Testis (tissue), 3 donors: Measurements from ENCODE around the gene MLF1. TPM values are rescaled to one million over a fixed set of nuclear protein-coding genes. Genes with fewer than 3 reads are reported as not detected.
A peak's percentile ranks its signal among the peaks of the same experiment; 100 is the strongest.

Experiments used
- DNase-seq: peaks from one replicate; pipeline ENCODE4 v3.0.0-alpha.2; 2019
- H3K27ac ChIP-seq, 2 donors: fragments of 200-600 bp; sonication (generic); one replicate each; pipeline ENCODE4 v1.5.1; 2019
- H3K27me3 ChIP-seq: fragments of 200-600 bp; sonication (generic); one replicate; pipeline ENCODE4 v1.5.1; 2019
- H3K36me3 ChIP-seq: fragments of 200-600 bp; sonication (generic); one replicate; pipeline ENCODE4 v1.5.1; 2017; ENCODE audit warnings: low read depth; ENCODE audit errors: missing control alignments
- H3K4me1 ChIP-seq: fragments of 200-600 bp; sonication (generic); one replicate; pipeline ENCODE4 v1.5.1; 2019
- H3K4me3 ChIP-seq, 2 donors: fragments of 200-600 bp; sonication (generic); one replicate each; pipeline ENCODE4 v1.5.1; 2017 to 2019
- H3K9me3 ChIP-seq: fragments of 200-600 bp; sonication (generic); one replicate; pipeline ENCODE4 v1.5.1; 2017
- POLR2A ChIP-seq: fragments of 450-650 bp; IDR thresholded peaks from one replicate; pipeline ENCODE4 v1.6.1; 2017; ENCODE audit warnings: antibody characterized with exemption, mild to moderate bottlenecking, moderate library complexity
- WGBS, 2 donors: methylation state at CpG; one replicate each; pipeline ENCODE4 v1.1.5; 2018; 5-methylcytosine and 5-hydroxymethylcytosine counted together
- intact Hi-C: fragments of 100-400 bp; cut with DNase I; formaldehyde crosslinking; loops from one replicate; pipeline ENCODE4 v1.15.1; 2023; ENCODE audit warnings: low total_unique reads
- polyA plus RNA-seq: library from polyadenylated mRNA; stranded (reverse); fragments of 350-450 nt; fragmentation: Illumina TruSeq; extraction: RNeasy Lipid Tissue Mini Kit (QIAGEN cat#74804); gene quantifications from one replicate; pipeline ENCODE4 v1.2.3, GENCODE V29; 2014; ENCODE audit warnings: low read depth, low replicate concordance; ENCODE audit not compliant: insufficient read depth
- total RNA-seq, 2 donors: library from RNA; depleted of rRNA; stranded (reverse); fragments of >200 nt; gene quantifications; one replicate each; pipeline ENCODE4 v1.2.3, GENCODE V29; 2016
- TF ChIP-seq, protein P1 (sequence below), 3 experiments: fragments of 450-650 bp in 2 of 3; fragments of 200-600 bp in 1 of 3; sonication (generic) in 1 of 3; IDR thresholded peaks; one replicate each; pipeline ENCODE4 v1.5.1; 2016 to 2019; ENCODE audit warnings: antibody characterized with exemption in 3 of 3, mild to moderate bottlenecking in 2 of 3, moderate library complexity in 1 of 3

The MLF1 gene
- total and polyA plus RNA-seq, 3 donors from 2014 or later: 142 to 549 (median 211) TPM

DNA sequence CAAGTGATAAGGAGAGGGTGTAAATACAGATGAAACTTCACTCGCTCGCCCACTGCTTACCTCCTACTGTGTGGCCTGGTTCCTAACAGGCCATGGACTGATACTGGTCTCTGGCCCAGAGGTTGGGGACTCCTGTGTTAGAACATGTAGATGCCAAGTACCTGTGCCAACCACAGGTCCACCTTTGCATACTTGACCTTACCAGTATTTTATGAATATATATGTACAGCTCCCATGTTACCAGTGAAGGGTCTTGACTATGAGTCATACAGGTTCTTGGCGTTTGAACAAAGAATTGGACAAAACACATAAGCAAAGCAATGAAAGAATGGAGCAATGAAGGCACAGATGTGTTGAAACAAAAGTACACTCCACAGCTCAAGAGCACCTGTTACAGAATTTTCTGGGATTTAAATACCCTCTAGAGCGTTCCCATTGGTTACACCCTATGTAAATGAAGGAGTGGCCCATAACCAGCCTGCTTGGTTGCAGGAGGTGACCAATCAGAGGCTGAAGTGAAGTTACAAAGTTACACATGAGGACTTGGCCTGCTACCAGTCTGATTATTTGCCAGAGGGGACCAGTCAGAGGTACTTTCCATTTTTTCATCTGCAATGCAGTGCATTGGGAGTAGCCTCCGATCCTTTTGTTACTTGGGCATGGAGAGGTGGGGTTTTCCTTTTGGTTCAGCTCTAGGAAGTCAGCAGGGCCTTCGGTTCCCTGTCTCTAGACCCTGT is 71.6 kb downstream of the MLF1 start:
- no peaks in the 10 kb centered on the region for H3K27me3 ChIP-seq
- peaks cover 5% of the 10 kb centered on the region for H3K4me1 ChIP-seq
- intact Hi-C loops: no loop called here
- no peak overlapping the region for H3K27ac ChIP-seq
- no peaks in the 10 kb centered on the region for H3K36me3 ChIP-seq
- no peak overlapping the region for H3K4me3 ChIP-seq
- peak; percentile 74 for DNase-seq
- H3K9me3 ChIP-seq: no peaks in the 10 kb centered on the region
- no peak for TF ChIP-seq POLR2A
- TF ChIP-seq, protein P1, sequence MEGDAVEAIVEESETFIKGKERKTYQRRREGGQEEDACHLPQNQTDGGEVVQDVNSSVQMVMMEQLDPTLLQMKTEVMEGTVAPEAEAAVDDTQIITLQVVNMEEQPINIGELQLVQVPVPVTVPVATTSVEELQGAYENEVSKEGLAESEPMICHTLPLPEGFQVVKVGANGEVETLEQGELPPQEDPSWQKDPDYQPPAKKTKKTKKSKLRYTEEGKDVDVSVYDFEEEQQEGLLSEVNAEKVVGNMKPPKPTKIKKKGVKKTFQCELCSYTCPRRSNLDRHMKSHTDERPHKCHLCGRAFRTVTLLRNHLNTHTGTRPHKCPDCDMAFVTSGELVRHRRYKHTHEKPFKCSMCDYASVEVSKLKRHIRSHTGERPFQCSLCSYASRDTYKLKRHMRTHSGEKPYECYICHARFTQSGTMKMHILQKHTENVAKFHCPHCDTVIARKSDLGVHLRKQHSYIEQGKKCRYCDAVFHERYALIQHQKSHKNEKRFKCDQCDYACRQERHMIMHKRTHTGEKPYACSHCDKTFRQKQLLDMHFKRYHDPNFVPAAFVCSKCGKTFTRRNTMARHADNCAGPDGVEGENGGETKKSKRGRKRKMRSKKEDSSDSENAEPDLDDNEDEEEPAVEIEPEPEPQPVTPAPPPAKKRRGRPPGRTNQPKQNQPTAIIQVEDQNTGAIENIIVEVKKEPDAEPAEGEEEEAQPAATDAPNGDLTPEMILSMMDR (IDR thresholded peaks at IDR 0.05): no peak
- WGBS, 2 donors: 50 to 68% methylated on average over 4 to 6 of the region's 6 CpGs

DNA sequence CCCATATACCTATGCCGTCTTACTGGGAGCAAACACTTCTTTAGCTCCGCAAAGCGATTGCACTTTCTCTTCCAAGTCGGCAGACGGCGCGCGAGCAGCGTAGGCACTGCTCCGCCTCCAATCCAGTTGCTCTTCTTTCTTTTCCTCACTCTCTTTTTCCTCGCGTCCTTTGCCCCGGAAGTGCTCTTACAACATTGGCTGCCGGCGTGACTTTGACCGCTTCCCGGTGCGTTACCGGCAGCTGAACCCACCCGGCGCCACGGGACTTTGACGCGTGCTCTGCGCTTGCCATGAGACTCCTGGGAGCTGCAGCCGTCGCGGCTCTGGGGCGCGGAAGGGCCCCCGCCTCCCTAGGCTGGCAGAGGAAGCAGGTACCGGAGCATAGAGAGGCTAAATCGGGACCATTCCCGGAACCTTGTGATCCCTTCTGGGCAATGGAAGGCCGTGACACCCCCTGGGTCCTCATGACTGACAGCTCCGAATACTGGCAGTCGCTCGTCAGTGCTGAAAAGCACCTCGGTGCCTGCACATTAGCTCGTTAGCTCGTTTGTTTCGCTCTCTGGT is 73.4 kb downstream of the MLF1 start, which contains the start of gene GFM1:
TSS of gene GFM1 (plus strand) at position 183 of the 564 bp plus-strand sequence. CDS start at position 291, 108 bp downstream.
- intact Hi-C loops: no loop called here
- Histone ChIP-seq H3K27ac (peak within 1 kb of the TSS; percentile 84 to 90), H3K27me3 (no peaks in the 10 kb centered on the region), H3K4me1 (peaks cover 5% of the 10 kb centered on the region), H3K9me3 (no peaks in the 10 kb centered on the region), H3K36me3 (no peaks in the 10 kb centered on the region), H3K4me3 (peak within 1 kb of the TSS; percentile 85 to 93)
- no peak for TF ChIP-seq POLR2A
- TF ChIP-seq, protein P1 (IDR thresholded peaks at IDR 0.05): peak; percentile 83 to 92 (median 89)
- DNase-seq: peak; percentile 98
- 0 to 1% methylated on average over 35 to 42 of the region's 42 CpGs for WGBS, 2 donors

GRCh38 chr3:158649791-158650190 is 78.8 kb downstream of the MLF1 start:
- no peaks in the 10 kb centered on the region for H3K27me3 ChIP-seq
- H3K9me3 ChIP-seq: no peaks in the 10 kb centered on the region
- H3K4me1 ChIP-seq: peaks cover 5% of the 10 kb centered on the region
- H3K36me3 ChIP-seq: no peaks in the 10 kb centered on the region
- 37 to 71% methylated on average over 4 of the region's 4 CpGs for WGBS, 2 donors
- intact Hi-C loops: no loop called here
- TF ChIP-seq, protein P1 (IDR thresholded peaks at IDR 0.05): no peak
- no peak for TF ChIP-seq POLR2A
- H3K4me3 ChIP-seq: no peak overlapping the region
- H3K27ac ChIP-seq: no peak overlapping the region
- DNase-seq: no peak

GRCh38 chr3:158651192-158651591 is 80.2 kb downstream of the MLF1 start:
- no peak overlapping the region for H3K4me3 ChIP-seq
- H3K27me3 ChIP-seq: no peaks in the 10 kb centered on the region
- TF ChIP-seq POLR2A: no peak
- TF ChIP-seq, protein P1 (IDR thresholded peaks at IDR 0.05): no peak
- no peak for DNase-seq
- no peaks in the 10 kb centered on the region for H3K9me3 ChIP-seq
- no peak overlapping the region for H3K27ac ChIP-seq
- intact Hi-C loops: no loop called here
- no peaks in the 10 kb centered on the region for H3K36me3 ChIP-seq
- WGBS, 2 donors: 91 to 94% methylated on average over 2 of the region's 2 CpGs
- no peaks in the 10 kb centered on the region for H3K4me1 ChIP-seq
